ENCODE data around the gene HS3ST4.

HS3ST4 gene

DNA sequence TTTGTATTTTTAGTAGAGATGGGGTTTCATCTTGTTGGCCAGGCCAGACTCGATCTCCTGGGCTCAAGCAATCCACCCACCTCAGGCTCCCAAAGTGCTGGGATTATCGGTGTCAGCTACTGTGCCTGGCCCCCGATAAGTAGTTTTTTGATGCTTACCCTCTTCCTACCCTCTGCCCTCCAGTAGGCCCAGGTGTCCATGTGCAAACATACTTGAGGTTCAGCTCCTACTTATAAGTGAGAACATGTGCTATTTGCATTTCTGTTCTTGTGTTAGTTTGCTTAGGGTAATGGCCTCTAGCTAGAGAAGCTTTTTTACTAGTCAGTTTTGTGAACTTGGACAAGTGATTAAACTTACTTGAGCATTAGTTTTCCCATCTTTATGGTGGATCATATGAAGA, 136.8 kb downstream of the HS3ST4 start:
- DNase-seq, result no peak

DNA sequence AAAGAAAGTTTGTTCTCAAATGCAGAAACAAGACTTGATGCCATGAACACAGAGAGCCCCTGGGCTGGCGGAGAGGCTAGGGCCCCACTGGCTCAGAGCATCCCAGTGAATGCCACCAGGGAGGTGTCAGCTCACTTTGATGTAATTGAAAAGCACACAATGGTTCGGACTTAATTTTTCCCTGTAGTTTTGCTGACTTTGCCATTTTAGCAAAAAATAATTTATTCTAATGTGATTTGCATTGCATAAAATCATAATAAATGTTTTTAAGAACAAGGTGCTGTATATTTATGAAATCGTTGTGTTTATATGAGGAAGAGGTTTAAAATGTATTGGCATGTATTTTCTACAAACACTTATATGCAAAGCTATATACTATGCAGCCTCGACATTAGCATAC, 140.5 kb downstream of the HS3ST4 start:
- no peak for DNase-seq

DNA sequence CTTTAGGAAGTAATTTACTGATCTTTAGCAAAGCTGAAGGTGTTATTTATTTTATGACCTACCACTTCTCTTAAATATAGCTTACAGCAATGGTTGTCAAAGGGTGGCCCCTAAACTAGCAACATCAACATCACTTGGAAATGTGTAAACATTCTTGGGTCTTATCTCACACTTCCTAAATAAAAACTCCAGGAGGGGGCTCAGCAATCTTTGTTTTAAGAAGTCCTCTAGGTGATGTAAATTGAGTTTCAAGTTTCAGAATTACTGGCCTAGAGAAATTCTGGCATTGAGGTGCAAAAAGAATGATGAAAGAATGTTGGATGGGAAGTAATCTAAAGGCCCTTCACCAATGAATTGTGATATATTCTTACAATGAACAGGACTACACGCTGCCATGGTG, 142.3 kb downstream of the HS3ST4 start:
- no peak for DNase-seq

- no peak for DNase-seq
These were observed 143.4 kb downstream of the HS3ST4 start for GRCh38 chr16:25835126-25835525.

- peak; percentile 40 for DNase-seq
These were observed 147.0 kb downstream of the HS3ST4 start for GRCh38 chr16:25838724-25839186.

DNA sequence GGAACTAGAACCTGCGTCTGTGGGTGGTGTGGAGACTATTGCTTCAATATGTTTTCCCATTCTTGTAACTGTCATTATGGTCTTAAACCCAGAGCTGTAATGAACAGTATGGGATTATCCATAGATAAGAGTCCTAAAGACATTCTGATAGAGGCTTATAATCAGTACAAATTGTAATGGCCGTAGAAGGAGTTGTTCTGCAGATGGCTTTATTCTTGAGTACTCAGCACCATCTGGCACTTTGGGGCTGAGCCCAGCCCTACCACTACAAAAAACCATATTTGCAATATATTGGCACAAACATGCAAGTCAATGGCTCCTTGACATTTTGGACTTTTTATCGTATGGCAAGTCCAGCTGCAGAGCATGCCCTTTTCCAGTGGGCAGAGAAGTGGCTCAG, 150.0 kb downstream of the HS3ST4 start:
- DNase-seq, result no peak

DNA sequence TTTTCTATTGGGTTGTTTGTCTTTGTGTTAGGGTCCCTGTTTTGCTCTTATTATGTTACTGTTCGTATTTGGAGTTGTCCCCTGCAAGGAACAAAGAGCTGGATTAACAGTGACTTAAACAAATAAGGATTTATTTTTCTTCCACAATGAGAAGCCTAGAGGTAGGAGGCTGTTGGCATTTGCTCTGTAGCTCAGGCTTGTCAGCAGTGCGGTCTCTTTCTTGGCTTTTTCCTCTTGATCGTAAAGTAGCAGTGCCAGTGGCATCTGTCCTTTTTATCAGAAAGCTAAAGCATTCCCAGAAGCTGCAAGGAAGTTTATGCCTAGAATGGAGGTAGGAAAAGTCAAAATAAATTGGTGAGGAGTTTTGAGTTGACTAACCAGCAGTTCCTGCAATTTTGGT, 154.1 kb downstream of the HS3ST4 start:
- no peak for DNase-seq

- DNase-seq, result no peak
These were observed 162.4 kb downstream of the HS3ST4 start for GRCh38 chr16:25854141-25854540.

GRCh38 chr16:25855063-25855462, 163.3 kb downstream of the HS3ST4 start:
- no peak for DNase-seq

- DNase-seq, result no peak
These were observed 164.1 kb downstream of the HS3ST4 start for GRCh38 chr16:25855818-25856217.

GRCh38 chr16:25859645-25860044, 167.9 kb downstream of the HS3ST4 start:
- DNase-seq, result no peak

DNA sequence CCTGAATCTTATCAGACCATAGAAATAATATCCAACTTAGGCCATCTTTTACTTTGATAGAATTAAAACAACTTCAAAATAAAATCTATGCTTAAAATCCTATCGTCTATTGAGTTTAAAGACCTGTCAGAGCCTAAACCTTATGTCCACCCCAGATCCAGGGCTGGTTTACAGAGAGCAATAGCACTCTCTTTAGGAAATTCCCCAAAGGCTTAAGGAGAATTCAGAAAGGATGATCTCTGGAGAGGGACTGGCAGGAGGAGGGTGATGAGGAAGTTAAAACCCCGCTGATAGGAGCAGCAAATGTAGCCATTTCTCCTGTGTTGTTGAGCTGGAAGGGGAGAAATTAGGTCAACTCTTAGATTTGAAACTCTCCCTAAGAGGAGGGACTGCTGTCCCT, 175.3 kb downstream of the HS3ST4 start:
- DNase-seq, result no peak

- no peak for DNase-seq
These were observed 176.3 kb downstream of the HS3ST4 start for GRCh38 chr16:25868106-25868505.

DNA sequence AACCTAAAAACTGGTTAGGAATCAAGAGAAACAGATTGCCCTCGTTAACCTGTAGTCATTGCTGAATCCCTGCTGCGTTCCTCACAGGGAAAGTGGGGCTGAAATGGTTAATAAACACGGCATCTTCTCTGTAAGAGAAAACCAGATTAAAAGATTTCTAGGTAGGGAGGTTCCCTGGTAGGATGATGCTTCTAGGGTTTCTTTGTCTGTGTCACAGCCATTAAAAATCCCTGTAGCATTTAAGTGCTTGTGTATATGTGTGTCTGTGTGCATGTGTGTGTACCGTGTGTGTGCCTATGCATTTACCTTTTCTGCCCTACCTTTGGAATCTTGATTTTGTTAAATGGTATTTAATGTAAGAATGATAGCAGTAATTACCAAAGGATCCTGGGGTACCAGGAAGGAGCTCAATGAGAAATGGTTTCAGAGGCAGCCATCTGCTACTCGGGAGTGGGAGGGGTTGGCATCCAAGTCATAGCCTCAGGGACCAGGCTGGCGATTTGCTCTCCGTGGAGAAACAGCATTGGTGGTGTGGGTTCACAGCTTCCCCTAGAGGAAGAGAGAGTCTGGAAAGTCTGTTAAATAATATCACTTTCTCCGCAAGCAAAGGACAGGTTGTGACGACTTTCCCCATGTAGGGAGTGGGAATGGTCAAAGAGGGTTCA, 177.1 kb downstream of the HS3ST4 start:
- no peak for DNase-seq

GRCh38 chr16:25872369-25873070, 180.8 kb downstream of the HS3ST4 start:
- DNase-seq, result no peak

DNA sequence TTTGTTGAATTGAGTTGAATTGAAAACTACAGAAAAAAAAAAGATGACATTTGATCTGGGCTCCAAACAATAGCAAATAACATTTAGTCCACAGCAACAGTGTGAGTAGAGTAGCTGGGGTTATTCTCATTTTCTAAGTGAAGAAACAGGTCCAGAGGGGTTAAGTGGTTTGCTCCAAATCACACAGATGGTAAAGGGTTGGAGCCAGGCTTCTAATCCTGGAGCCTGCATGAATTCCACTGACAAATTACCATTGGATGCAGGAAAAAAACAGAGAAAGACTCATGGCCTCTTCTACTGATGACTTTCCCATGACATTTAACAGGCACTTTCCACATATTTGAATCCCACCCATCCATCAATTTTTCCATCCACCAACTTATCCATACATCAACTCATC, 182.4 kb downstream of the HS3ST4 start:
- no peak for DNase-seq

DNA sequence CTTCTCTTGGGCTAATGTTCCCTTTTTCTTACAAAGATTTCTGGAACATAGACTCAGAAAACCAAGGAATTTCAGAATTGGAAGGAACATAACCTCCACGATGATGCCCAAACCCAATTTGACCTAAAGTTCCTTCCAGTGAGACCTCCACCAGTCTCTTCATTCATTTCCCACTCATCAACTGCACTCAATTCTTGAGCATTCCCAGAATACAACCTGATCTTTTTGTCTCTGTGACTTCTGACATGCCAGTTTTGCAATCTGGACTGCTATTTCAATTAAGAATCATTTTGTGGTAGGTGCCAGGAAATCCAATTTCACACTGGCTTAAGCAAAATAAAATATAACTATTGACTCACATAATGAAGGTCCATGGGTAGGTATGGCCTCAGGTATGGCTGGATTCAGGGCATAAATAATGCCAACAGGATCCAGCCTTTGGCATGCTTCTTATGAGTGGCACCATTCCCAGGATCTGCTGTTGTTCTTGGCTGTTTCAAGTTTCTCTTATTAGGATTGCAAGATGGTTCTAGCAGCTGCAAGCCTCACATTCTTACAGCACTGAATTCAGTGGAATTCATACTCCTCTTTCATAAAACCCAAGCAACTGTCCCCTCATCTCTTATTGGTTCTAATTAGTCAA, 184.3 kb downstream of the HS3ST4 start:
- no peak for DNase-seq

DNA sequence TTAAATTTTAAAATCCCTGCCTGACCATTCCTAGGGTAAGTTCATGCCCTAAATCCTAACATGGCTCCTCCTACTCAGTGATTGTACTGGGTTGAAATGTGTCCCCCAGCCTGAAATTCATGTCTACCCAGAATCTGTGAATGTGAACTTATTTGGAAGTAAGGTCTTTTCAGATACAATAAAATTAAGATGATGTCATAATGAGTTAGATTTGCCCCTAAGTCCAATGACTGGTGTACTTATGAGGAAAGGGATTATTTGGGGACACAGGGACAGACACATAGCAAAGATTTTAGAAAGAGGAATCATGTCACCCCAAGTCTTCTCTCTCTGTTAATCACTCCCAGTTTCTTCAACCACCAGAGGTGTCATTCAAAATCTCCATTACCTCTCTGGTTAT, 185.3 kb downstream of the HS3ST4 start:
- DNase-seq, result no peak

GRCh38 chr16:25886598-25886997, 194.8 kb downstream of the HS3ST4 start:
- DNase-seq, result no peak

- no peak for DNase-seq
These were observed 197.1 kb downstream of the HS3ST4 start for GRCh38 chr16:25888868-25889267.

DNA sequence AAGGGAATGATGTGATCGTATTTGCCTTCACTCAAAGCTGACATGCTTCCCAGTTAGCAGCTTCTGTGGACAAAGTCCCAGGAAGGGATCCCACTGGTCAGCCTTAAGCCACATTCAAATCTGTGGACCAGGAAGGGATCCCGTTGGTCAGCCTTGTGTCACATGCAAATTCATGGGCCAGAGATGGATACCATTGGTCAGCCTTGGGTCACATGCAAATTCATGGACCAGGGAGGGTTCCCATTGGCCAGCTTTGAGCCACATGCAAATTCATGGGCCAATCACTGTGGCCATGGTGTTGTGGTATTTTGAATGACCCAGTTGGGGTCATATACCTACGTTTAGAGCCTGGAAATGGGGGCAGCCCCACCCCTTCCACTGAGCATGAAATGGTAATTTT, 201.6 kb downstream of the HS3ST4 start:
- no peak for DNase-seq

DNA sequence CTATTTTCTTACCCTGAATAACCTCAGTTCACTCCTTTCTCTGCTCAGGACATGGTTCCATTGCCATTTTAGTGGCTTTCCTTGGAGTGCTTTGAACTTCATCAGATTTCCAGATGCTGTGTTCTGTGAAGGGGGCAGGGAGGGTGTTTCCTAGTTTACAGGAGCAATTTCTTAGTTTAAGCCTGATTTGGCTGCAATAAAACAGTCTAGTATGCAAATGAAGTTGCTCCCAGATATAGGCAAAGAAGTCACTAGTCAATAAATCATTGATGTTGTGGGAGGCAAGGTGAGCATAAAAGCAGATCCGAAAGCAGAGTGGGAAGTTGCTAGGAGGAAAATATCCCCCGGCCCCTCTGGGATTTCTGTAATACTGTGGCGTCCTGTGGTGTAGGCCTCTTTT, 202.3 kb downstream of the HS3ST4 start:
- DNase-seq, result no peak

DNA sequence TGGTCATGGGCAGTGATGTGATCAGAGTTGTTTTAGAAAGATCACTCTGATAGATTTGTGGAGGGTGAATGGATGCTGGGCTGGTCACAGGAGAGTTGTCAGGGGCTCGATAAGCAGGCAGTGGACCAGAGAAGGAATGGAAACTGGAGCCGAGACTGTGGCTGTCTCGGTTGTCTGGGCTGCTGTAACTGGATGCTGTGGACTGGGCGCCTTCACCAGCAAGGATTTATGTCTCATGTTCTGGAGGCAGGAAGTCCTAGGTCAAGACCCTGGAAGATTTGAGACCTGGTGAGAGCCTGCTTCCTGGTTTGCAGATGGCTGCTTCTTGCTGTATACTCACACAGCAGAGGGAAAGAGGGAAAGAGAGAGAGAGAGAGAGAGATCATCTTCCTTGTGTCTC, 203.6 kb downstream of the HS3ST4 start:
- no peak for DNase-seq

DNA sequence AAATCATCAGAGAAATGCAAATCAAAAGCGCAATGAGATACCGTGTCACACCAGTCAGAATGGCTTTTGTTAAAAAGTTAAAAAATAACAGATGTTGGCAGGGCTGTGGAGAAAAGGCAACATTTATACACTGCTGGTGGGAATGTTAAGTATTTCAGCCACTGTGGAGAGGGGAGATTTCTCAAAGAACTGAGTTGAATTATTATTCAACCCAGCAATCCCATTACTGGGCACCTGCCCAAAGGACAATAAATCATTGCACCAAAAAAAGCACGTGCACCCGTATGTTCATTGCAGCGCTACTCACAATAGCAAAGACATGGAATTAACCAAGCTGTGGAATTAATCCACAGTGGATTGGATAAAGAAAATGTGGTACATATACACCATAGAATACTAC, 204.7 kb downstream of the HS3ST4 start:
- DNase-seq, result no peak

Measured in NCI-H345 (cell line).